Aorta (tissue), 5 donors: ENCODE results near the gene HBP1. TPM values are rescaled to one million over a fixed set of nuclear protein-coding genes. Genes with fewer than 3 reads are reported as not detected.
"Not testable (repeated sequence)": the region's sequence is repeated elsewhere in the genome, so short reads cannot be mapped to it uniquely, and the experiment has no call there.

Source experiments
- ATAC-seq: fragments of 200-7000 bp; cut with Tn5 transposase; one replicate; pipeline ENCODE4 v1.9.1; 2022; ENCODE audit warnings: moderate library complexity; ENCODE audit not compliant: low FRiP score
- DNase-seq, 2 donors: peaks; one replicate each; pipeline ENCODE4 v3.0.0-alpha.2; 2020
- H3K27ac ChIP-seq, 2 donors: one replicate each; pipeline ENCODE4 v1.5.1; 2013; ENCODE audit warnings: low read length in 2 of 2, mild to moderate bottlenecking in 2 of 2, moderate library complexity in 2 of 2, control low read depth in 1 of 2, inconsistent platforms in 1 of 2, low read depth in 1 of 2
- H3K27me3 ChIP-seq, 2 donors: one replicate each; pipeline ENCODE4 v1.6.1; 2013; ENCODE audit warnings: control low read depth in 1 of 2, low read length in 1 of 2, mild to moderate bottlenecking in 1 of 2, moderate library complexity in 1 of 2; ENCODE audit not compliant: insufficient read depth in 2 of 2, control insufficient read depth in 1 of 2
- H3K36me3 ChIP-seq, 2 donors: one replicate each; pipeline ENCODE4 v1.6.1; 2013; ENCODE audit warnings: control low read depth in 1 of 2, low read length in 1 of 2, mild to moderate bottlenecking in 1 of 2; ENCODE audit not compliant: insufficient read depth in 2 of 2, control insufficient read depth in 1 of 2
- H3K4me1 ChIP-seq, 2 donors: one replicate each; pipeline ENCODE4 v1.6.1; 2013; ENCODE audit warnings: low read length in 2 of 2, control low read depth in 1 of 2, mild to moderate bottlenecking in 1 of 2, moderate library complexity in 1 of 2; ENCODE audit not compliant: insufficient read depth in 2 of 2, control insufficient read depth in 1 of 2
- H3K4me3 ChIP-seq, 2 donors: one replicate each; pipeline ENCODE4 v1.5.1; 2013; ENCODE audit warnings: low read length in 2 of 2, control low read depth in 1 of 2, mild to moderate bottlenecking in 1 of 2
- H3K9me3 ChIP-seq: one replicate; pipeline ENCODE4 v1.6.1; 2013; ENCODE audit warnings: mild to moderate bottlenecking, low read length; ENCODE audit not compliant: control insufficient read depth
- WGBS, 2 donors: extraction: QIAGEN DNeasy Blood & Tissue Kit; methylation state at CpG; one replicate each; pipeline ENCODE4 v1.1.7; 2013; 5-methylcytosine and 5-hydroxymethylcytosine counted together
- intact Hi-C, 2 donors: fragments of 100-400 bp; cut with DNase I; formaldehyde crosslinking; loops; one replicate each; pipeline versions ENCODE4 v1.14.2 to v1.15.0; 2022
- polyA plus RNA-seq, 2 donors: library from polyadenylated mRNA; stranded (reverse); fragments of 200-250 nt; gene quantifications; one replicate each; pipeline ENCODE4 v1.2.3, GENCODE V29; 2013
- total RNA-seq, 2 donors: library from RNA; stranded (reverse); fragmentation: NEBNext Ultra II Directional; extraction: Animal tissue kit (Norgen Biotek cat#: 25700); gene quantifications; one replicate each; pipeline ENCODE4 v1.2.1, GENCODE V29; 2021
- donor health status: healthy with polysubstance abuse.
- donor health status: Bipolar disorder and iron deficiency.
- donor health status: DM: no; HTN: no; CAD: no.
- donor health status: DM: no; HTN: no; CAD: no.
- donor health status: DM: yes; HTN: yes; CAD: no.

Gene HBP1
- total and polyA plus RNA-seq, 4 donors = 45.5 to 78.7 (median 57.9) TPM

- DNase-seq = no peak
- Histone ChIP-seq H3K27me3 (peaks cover 0 to 2% of the 10 kb centered on the region in 2 donors), H3K36me3 (no peaks in the 10 kb centered on the region), H3K27ac (no peak overlapping the region), H3K4me3 (no peak overlapping the region), H3K9me3 (no peaks in the 10 kb centered on the region), H3K4me1 (no peaks in the 10 kb centered on the region)
- WGBS, 2 donors = 69 to 75% methylated on average over 2 of the region's 2 CpGs
- intact Hi-C loops = no loop called here
- ATAC-seq = no peak
Observed at GRCh38 chr7:107133396-107133795, 35.4 kb upstream of the HBP1 start.

GRCh38 chr7:107138696-107139420 lies 29.9 kb upstream of the HBP1 start:
- H3K27me3 ChIP-seq = no peaks in the 10 kb centered on the region
- ATAC-seq = no peak
- WGBS, 2 donors = 48 to 63% methylated on average over 7 of the region's 7 CpGs
- intact Hi-C loops = no loop called here
- H3K9me3 ChIP-seq = no peaks in the 10 kb centered on the region
- no peaks in the 10 kb centered on the region for H3K36me3 ChIP-seq
- no peak overlapping the region for H3K4me3 ChIP-seq
- no peak overlapping the region for H3K27ac ChIP-seq
- no peaks in the 10 kb centered on the region for H3K4me1 ChIP-seq
- DNase-seq = no peak

DNA sequence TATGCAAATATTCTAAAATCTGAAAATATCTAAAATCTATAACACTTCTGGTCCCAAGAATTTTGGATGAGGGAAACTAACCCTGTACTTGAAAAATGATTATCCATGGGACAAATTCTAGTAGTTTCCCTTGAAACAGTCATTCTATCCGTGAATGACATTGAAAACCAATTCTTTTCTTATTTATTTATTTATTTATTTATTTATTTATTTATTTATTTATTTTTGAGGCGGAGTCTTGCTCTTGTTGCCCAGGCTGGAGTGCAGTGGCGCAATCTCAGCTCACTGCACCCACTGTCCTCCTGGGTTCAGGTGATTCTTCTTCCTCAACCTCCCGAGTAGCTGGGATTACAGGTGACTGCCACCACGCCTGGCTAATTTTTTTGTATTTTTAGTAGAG lies 24.9 kb upstream of the HBP1 start:
- H3K27me3 ChIP-seq, H3K4me3 ChIP-seq, intact Hi-C loops, H3K9me3 ChIP-seq, H3K4me1 ChIP-seq, H3K36me3 ChIP-seq, DNase-seq, H3K27ac ChIP-seq, ATAC-seq: not testable (repeated sequence)
- WGBS, 2 donors = 87 to 95% methylated on average over 5 of the region's 5 CpGs

DNA sequence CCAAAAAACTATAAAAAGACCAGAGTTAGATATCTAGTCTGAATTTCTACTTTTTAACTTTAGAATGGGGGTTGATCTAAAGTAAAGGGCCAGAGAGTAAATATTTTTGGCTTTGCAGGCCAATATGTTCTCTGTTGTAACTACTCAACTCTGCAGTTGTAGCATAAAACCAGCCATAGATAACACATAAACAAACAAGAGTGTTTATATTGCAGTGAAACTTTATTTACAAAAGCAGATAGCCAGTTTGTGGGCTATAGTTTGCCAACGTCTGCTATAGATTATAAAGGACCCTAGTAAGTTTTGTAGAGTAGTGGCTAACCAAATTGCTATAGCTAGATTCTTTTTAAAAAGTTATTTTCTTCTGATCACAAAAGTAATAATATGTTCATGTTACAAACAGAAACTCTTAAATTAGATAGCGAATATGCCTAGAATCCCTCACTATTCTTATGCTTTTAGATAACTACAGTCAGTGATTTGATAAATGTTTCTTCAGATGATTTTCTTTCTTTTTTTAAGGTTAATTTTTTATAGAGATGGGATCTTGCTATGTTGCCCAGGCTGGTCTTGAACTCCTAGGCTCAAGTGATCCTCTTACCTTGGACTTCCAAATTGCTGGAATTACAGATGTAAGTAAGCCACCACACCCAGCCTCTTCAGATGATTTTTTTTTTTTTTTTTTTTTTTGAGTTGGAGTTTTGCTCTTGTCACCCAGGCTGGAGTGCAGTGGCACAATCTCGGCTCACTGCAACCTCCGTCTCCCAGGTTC lies 23.6 kb upstream of the HBP1 start:
- intact Hi-C loops = no loop called here
- no peak for ATAC-seq
- no peaks in the 10 kb centered on the region for H3K27me3 ChIP-seq

DNA sequence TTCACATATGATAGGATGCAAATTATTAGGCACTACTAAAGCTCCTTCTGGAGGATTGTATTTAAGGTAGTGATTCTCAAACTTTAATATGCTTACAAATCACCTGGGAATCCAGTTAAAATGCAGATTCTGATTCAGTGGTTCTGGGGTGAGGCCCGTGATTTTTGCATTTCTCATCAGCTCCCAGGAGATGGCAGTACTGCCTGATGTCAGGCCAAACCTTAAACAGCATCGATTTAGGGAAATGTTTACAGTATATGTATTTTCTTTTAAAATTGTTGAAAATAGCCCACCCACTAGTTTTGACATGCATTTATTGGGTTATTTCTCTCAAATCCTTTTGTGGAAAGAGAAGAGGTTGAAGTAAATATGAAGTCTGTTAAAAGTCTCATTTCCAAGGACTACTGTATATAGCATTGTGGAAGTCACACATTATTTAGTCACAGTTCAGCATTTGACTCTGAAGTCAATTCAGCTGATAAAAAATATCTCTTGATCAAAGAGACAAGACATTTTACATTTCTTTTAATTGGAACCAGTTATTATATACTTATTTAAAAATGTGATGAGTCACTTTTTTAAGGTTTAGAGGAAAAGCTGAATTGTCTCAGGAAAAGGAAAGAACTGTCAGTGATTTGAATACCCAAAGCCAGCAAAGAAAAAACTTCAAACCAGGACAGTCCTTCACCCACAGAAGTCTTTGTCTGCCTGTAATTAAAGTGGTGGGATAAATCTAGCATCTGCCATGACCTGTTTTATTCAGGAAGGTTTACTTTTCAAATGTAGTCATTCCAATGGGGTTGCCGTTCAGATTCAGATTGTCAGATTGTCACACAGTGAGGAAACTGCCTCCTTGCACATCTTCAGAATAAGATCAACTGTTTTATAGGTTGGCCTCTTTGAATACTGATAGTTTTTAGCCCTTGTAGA lies 21.1 kb upstream of the HBP1 start:
- WGBS, 2 donors = 26 to 28% methylated on average over 3 of the region's 3 CpGs
- Histone ChIP-seq H3K4me3 (no peak overlapping the region), H3K36me3 (no peaks in the 10 kb centered on the region), H3K27me3 (no peaks in the 10 kb centered on the region), H3K27ac (no peak overlapping the region), H3K4me1 (no peaks in the 10 kb centered on the region), H3K9me3 (no peaks in the 10 kb centered on the region)
- DNase-seq (no peak), ATAC-seq (peak; percentile 79)
- intact Hi-C loops = no loop called here

More for the DNA sequence above, 23.6 kb upstream of the HBP1 start:
- Histone ChIP-seq H3K4me1 (no peaks in the 10 kb centered on the region), H3K9me3 (no peaks in the 10 kb centered on the region), H3K36me3 (no peaks in the 10 kb centered on the region), H3K27ac (no peak overlapping the region), H3K4me3 (no peak overlapping the region)
- DNase-seq = no peak
- WGBS, 2 donors = 80 to 81% methylated on average over 4 of the region's 4 CpGs

DNA sequence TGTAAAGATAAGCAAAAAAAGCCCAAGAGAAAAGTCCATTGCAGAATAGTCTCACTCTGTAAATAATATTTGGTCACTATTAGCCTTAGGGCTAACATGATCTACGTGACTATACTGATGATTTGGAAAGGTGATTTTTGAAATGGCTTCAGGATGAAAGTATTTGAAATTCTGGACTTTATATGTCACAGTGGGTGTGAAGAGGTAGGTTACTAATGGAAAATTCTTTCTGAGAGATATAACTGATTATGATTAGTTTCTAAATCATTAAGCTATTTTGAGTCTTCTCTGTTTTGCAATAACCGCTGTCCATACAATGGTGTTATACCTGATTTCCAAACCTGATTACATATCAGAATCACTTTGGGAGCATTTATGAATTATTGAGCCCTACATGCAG lies 20.1 kb upstream of the HBP1 start:
- no peaks in the 10 kb centered on the region for H3K9me3 ChIP-seq
- no peaks in the 10 kb centered on the region for H3K36me3 ChIP-seq
- ATAC-seq = no peak
- 93 to 95% methylated on average over 2 of the region's 2 CpGs for WGBS, 2 donors
- no peaks in the 10 kb centered on the region for H3K4me1 ChIP-seq
- DNase-seq = no peak
- intact Hi-C loops = no loop called here
- H3K4me3 ChIP-seq = no peak overlapping the region
- no peaks in the 10 kb centered on the region for H3K27me3 ChIP-seq
- H3K27ac ChIP-seq = no peak overlapping the region

- DNase-seq = no peak
- ATAC-seq = no peak
- Histone ChIP-seq H3K4me3 (no peak overlapping the region), H3K27ac (no peak overlapping the region), H3K36me3 (no peaks in the 10 kb centered on the region), H3K4me1 (no peaks in the 10 kb centered on the region), H3K27me3 (no peaks in the 10 kb centered on the region), H3K9me3 (no peaks in the 10 kb centered on the region)
- intact Hi-C loops = loop anchor here in 1 of 2 donors (5.0 kb wide), 1 partner anchor 203 kb away; no protein-coding TSS in a partner anchor
- 92 to 96% methylated on average over 1 of the region's 1 CpG for WGBS, 2 donors
Observed at GRCh38 chr7:107149863-107150262, 18.9 kb upstream of the HBP1 start.

- Histone ChIP-seq H3K27me3 (no peaks in the 10 kb centered on the region), H3K4me3 (no peak overlapping the region), H3K4me1 (no peaks in the 10 kb centered on the region), H3K27ac (no peak overlapping the region), H3K36me3 (no peaks in the 10 kb centered on the region), H3K9me3 (no peaks in the 10 kb centered on the region)
- DNase-seq = peak; percentile 73 to 86
- intact Hi-C loops = loop anchor here in 1 of 2 donors (5.0 kb wide), 1 partner anchor 203 kb away; no protein-coding TSS in a partner anchor
- ATAC-seq = peak; percentile 83
- WGBS, 2 donors = 22 to 27% methylated on average over 4 of the region's 4 CpGs
Observed at GRCh38 chr7:107150375-107151073, 18.3 kb upstream of the HBP1 start.
